Measurements from ENCODE around the gene PRRX1.

PRRX1 gene

GRCh38 chr1:170664828-170665612 is 1.1 kb downstream of the PRRX1 start:
- DNase-seq (ENCODE audit: low spot score): peak; percentile 71

- peak; percentile 53 for DNase-seq (ENCODE audit: low spot score)
Observed at GRCh38 chr1:170665629-170666028, 1.7 kb downstream of the PRRX1 start.

DNA sequence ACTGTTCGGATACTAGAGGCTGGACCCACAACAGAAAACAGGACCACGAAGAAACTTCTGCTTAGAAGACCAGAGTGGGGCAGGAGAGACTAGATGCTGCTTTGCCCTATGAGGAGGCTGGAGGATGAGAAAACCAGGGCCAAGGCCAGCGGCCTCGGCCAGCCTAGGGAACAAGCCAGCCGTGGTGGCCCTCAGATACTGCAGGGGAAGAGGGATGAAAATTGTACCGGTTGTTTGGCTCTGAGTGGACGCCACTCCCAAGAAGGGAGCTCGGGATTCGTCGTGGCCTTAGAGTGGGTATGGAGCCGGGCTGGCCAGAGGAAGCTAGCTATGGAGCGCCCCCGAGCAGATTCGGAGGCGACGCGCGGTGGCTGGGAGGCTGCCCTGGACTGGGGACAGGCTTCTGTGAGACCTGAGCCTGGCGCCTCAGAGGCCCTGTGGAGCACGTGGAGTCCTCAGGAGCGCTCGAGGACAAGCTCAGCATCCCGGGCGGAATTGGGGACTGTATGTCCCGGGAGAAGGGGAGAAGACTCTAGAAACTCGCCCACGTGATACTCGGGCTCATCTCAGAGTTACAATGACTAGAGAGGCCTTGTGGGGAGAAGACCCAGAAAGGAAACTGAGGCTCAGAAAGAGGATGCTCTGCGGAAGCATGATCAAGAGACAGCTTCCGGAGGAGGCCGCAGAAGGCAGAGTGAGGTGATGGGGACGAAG is 2.8 kb downstream of the PRRX1 start:
- peak; percentile 51 for DNase-seq (ENCODE audit: low spot score)

- DNase-seq (ENCODE audit: low spot score): peak; percentile 44
Observed at GRCh38 chr1:170668209-170669106, 4.5 kb downstream of the PRRX1 start.

DNA sequence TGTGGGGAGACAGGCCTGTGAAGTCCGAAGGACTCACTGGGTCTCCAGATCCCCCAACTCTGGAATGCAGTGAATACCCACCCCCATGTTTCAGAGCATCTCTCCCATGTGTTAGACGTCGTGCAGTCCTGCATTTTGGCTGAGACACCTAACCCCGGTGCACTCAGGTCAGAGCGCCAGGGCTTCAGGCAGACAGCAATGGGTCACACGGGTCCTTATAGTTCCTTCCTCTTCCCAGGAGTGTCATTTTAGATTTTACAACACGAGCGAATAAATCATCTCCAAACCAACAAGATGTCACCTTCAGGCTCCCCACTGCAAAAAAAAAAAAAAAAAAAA is 5.1 kb downstream of the PRRX1 start:
- DNase-seq (ENCODE audit: low spot score): no peak

DNA sequence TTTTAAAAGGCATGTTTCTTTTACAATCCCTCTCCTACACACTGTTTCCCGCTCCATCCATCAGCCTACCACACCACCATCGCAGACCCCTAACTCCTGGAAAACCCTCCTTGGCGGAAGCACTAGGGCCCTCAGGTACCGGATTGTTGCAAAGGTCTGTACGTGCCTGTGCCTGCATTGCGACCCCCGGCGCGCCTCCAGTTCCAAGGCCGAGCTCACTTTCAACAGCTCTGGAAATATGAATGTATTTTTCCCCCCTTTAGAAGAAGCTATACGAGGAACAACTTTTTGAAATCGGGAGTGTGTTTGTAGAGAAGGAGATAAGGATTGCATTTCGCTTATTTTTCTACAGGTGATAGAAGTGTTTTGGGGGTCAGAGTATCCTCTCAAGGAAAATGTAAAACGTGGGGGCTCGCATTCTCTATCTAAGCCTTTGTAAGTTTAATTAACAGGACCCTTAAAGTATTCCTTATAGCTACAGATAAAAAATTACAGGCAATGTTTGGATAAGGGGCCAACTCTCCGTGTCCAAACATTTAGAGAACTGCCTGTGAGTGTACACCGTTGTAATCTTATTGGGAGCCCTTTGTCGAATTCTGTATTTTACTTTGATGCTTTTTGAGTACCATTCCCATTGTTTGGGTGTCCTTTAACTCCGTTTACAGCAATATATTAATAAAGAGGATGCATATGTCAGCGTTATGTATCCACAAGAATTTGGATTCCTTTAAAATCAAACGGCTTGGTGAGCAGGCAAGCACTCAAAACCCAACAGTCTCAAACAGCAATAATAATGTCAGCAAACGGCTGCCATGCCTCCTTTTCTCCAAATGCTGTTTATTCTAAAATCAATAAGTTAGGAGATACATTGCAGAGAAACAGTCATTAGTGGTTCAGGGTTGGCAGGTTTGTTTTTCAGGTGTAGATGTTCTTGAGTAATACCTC is 5.9 kb downstream of the PRRX1 start:
- no peak for DNase-seq (ENCODE audit: low spot score)

- DNase-seq (ENCODE audit: low spot score): peak; percentile 52
Observed at GRCh38 chr1:170670802-170671628, 7.1 kb downstream of the PRRX1 start.

DNA sequence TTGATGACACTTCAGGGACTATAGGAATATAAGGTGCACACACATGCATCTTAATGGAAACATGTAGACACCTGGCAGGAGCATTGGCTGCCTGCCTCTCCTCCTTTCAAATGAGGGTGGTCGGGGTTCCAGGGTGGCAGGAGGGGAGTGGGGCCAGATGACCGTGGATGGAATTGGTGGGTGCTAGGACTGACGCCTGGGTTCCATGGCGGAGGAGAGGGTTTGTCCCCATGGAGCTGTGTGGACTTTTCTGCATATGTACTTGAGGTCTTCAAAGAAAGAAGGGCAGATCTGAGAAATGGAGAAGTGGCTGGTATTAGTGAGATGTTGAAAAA is 7.7 kb downstream of the PRRX1 start:
- DNase-seq (ENCODE audit: low spot score): no peak

DNA sequence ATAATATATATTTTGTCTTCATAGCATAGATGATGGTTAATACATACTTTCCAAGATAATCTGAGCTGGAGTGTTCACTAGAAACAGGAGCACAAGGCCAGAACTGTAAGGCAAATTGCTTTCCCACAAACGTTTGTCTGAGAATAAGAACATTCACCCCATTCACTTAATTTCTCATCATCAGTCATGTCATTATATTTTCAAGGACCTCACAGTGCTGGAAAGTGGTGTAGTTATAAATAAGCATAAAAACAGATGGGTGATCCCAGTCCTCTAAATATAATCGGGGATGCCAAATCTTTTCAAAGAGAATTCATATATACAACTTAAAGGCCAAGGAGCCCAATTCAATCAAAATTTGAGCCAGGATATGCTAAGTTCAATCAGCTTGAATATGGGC is 8.4 kb downstream of the PRRX1 start:
- DNase-seq (ENCODE audit: low spot score): no peak

GRCh38 chr1:170674239-170674638 is 10.3 kb downstream of the PRRX1 start:
- DNase-seq (ENCODE audit: low spot score): no peak

DNA sequence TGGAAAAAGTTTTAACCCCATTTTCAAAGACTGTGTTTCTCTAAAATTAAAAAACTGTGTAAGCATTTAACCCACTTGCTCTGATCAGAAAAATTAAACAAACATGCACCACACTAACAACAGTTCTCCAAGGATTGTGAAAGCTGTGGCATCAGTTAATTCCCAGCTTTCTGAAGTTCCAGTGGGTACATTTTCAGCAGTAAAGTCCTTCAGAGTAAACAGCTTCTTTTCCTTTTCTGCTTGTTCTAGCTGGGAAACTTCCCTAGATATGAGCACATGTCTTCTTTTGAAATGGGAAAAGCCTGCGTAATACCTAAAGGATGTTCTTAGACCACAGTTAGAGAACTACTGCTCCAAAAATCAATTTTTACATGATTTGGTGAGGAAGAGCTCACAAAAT is 11.1 kb downstream of the PRRX1 start:
- no peak for DNase-seq (ENCODE audit: low spot score)

DNA sequence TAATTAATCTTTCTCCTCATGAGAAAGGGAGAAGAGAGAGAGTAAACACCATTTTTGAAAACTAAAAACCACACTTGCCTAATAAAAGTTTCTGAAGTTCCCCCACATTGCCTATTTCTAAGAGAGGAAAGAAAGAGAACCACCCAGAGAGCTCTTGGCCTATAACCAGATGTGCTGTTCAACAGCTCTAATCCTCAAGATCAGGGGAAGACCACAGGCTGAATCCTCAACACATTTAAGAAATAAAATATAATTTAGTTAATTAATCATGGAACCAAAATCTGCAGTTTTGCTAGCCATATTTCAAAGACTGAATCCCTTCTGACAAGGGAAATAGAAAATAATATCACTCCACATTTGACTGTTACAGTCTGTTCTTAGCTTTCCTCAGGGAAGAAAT is 11.9 kb downstream of the PRRX1 start:
- DNase-seq (ENCODE audit: low spot score): no peak

GRCh38 chr1:170676628-170677027 is 12.7 kb downstream of the PRRX1 start:
- DNase-seq (ENCODE audit: low spot score): peak; percentile 34

DNA sequence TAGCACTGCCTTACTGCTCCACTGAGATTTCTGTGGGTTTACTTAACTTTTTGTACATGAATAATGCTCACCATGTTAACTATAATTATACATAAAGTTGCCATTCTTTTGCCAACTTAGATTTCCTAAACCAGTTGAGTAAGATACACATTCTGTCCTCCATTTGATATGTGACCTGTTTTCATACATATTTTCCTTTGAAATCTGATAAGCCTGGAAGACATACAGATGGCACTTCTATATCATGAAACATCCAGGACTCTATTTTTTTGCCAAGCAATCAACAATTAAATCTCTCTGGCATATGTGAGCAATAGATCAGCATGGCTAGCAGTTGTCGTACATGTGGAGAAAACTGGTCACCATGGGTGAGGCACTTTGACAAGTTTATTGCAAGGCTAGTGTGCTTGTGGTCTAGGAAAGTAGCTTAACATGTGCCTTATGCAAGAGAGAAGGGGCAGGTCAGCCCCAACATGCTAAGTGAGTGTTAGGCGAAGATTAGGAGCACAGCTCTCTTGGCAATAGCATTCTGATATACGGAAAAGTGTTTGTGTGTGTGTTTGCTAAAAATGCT is 14.2 kb downstream of the PRRX1 start:
- no peak for DNase-seq (ENCODE audit: low spot score)

DNA sequence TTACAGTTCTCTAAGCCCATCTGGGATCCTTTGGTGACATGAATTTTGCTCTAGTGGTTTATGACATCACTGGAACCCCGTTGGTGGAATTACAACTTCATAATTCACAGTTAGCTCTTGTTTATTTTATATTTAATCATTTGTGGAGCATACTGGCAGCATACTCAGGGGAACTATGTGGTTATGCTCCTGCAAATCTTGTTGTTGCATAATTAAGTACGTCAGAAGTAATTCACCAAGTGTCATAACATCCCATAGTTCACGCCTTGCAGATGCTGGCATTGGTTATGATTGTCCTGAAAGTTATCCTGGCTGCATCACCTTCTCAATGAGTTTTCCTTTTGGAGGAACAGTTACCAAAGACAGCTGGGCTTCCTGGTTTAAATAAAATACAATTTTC is 16.5 kb downstream of the PRRX1 start:
- peak; percentile 27 for DNase-seq (ENCODE audit: low spot score)

- no peak for DNase-seq (ENCODE audit: low spot score)
Observed at GRCh38 chr1:170682169-170682568, 18.2 kb downstream of the PRRX1 start.

DNA sequence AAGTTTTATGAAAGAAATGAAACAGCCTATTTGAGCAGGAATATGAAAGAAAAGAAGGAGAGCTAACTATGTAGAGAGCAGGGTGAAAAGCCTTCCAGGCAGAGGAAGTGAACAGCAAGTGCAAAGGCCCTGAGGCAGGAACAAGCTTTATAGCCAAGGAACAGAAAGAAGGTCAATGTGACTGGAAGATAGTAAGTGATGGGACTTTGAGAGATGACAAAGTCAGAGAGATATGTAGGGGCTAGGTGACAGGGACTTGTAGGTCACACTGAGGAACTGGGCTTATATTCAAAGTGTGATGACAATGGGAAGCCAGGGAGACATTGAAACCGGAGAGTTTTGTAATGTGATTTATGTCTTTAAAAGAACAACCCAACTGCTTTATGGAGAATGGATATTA is 18.9 kb downstream of the PRRX1 start:
- DNase-seq (ENCODE audit: low spot score): no peak

DNA sequence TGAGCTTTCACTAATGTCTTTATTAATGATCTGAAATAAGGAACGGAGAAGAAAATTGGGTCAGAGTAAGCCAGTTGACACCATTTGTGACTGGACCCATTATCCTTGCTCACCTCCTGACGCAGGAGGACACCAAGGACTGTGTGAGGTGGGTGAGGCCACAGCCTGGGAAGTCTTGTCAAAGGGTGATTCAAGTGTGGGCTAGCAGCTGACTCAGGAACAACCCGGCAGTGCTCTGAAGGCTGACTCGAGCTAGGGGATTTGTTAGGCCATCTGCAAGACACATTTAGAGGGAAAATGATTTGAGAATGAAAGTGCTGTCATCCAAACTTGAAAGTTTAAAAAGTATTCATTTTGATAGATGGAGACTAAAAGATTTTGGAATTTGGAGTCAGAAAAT is 21.2 kb downstream of the PRRX1 start:
- DNase-seq (ENCODE audit: low spot score): peak; percentile 47

DNA sequence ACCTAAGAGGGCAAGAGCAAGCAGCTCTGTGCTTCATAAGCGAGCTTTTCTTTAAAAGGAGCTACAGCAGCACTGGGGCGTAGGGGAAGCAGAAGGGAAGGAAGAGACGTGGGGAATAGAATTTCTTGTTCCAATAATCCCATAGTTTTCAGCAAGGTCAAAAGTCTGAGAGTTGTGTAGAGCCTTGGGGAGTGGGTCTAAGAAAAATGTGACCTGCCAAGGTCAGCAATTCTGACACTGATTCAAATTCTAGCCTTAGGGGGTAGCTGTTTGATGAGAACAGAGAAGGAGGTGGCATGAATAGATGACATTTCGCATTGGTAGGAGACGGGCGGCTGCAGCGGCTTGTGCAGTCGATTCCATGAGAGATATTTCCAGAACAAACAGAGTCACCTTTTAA is 22.4 kb downstream of the PRRX1 start:
- no peak for DNase-seq (ENCODE audit: low spot score)

DNA sequence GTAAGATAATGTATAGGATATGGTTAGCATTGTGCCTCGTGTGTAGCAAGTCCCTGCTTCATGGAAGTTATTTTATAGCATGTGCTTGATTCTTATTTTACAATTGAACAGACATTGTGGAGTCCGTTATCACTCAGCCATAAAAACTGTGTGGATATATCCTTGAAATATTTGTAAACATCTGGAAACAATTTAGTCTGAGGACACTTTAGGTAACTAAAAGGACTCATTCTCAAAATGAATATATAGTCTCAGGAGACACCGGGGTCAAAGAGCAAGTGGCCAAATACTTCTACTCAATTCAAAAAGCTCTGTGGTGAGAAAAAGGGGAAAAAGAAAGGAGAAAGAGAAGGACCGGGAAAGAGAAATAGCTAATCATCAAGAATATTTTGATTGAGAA is 23.7 kb downstream of the PRRX1 start:
- no peak for DNase-seq (ENCODE audit: low spot score)

DNA sequence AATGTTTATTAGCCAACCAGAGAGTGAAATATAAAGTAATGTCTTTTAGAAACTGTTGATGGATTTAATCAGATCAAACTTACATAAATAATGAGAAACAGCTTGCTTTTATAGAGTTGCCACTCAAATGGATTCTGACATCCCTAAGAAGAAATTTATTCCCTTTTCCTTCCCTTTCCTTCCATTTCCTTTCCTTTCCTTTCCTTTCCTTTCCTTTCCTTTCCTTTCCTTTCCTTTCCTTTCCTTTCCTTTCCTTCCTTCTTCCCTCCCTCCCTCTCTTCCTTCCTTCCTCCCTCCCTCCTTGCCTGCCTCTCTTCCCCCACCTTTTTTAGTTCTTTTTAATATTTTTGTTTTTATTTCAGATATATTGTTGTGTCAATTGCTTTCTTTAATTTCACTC is 27.3 kb downstream of the PRRX1 start:
- no peak for DNase-seq (ENCODE audit: low spot score)
